PC-9 (cell line): ENCODE measurements around the gene DCAF6. TPM values are rescaled to one million over a fixed set of nuclear protein-coding genes. Genes with fewer than 3 reads are reported as not detected.
"Not testable (repeated sequence)": the region's sequence is repeated elsewhere in the genome, so short reads cannot be mapped to it uniquely, and the experiment has no call there.

Experiments
- BruUV-seq: library from RNA; stranded (reverse); fragments of 400-500 nt; replicated peaks from 2 replicates; lab custom pipeline; 2021; lab: Mats Ljungman, UMichigan
- CTCF ChIA-PET: fragments of 300-600 bp; sonication (Branson Sonifier 250); formaldehyde crosslinking; loops from one replicate; lab custom pipeline; 2022; ENCODE audit warnings: antibody characterized with exemption; lab: Charles Lee
- POLR2A ChIA-PET: fragments of 300-600 bp; sonication (Branson Sonifier 250); formaldehyde crosslinking; loops from one replicate; lab custom pipeline; 2022; ENCODE audit warnings: antibody characterized with exemption; ENCODE audit not compliant: unreplicated experiment; lab: Charles Lee
- DNase-seq, 2 experiments: peaks; one replicate each; pipeline versions ENCODE4 v3.0.0 to v3.0.0-alpha.2; 2015 to 2022; ENCODE audit warnings: mixed read lengths in 1 of 2
- H2AFZ ChIP-seq: fragments of 200-600 bp; sonication (generic); 2 replicates; pipeline ENCODE4 v1.8.1; 2017; ENCODE audit warnings: antibody characterized with exemption
- H3F3A ChIP-seq: fragments of 200-600 bp; sonication (generic); 2 replicates; pipeline ENCODE4 v1.8.1; 2017; ENCODE audit warnings: antibody characterized with exemption, mild to moderate bottlenecking, low read depth; ENCODE audit not compliant: insufficient read depth
- H3K27ac ChIP-seq: fragments of 200-600 bp; sonication (generic); 2 replicates; pipeline ENCODE4 v1.6.1; 2016; ENCODE audit warnings: mixed run types
- H3K27me3 ChIP-seq: fragments of 200-600 bp; sonication (generic); 2 replicates; pipeline ENCODE4 v1.6.1; 2016; ENCODE audit warnings: low read depth, mixed run types; ENCODE audit not compliant: insufficient read depth
- H3K36me3 ChIP-seq: fragments of 200-600 bp; sonication (generic); 2 replicates; pipeline ENCODE4 v1.6.1; 2016; ENCODE audit warnings: low read depth, mixed run types
- H3K4me1 ChIP-seq: fragments of 200-600 bp; sonication (generic); replicated peaks from 2 replicates; pipeline ENCODE4 v1.6.1; 2016; ENCODE audit warnings: mixed run types; ENCODE audit not compliant: insufficient read depth
- H3K4me2 ChIP-seq: fragments of 200-600 bp; sonication (generic); 2 replicates; pipeline ENCODE4 v1.6.1; 2017; ENCODE audit warnings: mixed run types
- H3K4me3 ChIP-seq: fragments of 200-600 bp; sonication (generic); 2 replicates; pipeline ENCODE4 v1.6.1; 2016; ENCODE audit warnings: mixed run types
- H3K79me2 ChIP-seq: fragments of 200-600 bp; sonication (generic); 2 replicates; pipeline ENCODE4 v1.6.1; 2017; ENCODE audit warnings: low read depth, mixed run types
- H3K9me2 ChIP-seq: fragments of 200-600 bp; sonication (generic); 2 replicates; pipeline ENCODE4 v1.8.1; 2017; ENCODE audit warnings: mild to moderate bottlenecking; ENCODE audit not compliant: insufficient read depth
- H3K9me3 ChIP-seq: fragments of 200-600 bp; sonication (generic); 2 replicates; pipeline ENCODE4 v1.8.1; 2016; ENCODE audit warnings: low read depth; ENCODE audit not compliant: insufficient read depth
- H4K20me1 ChIP-seq: fragments of 200-600 bp; sonication (generic); 2 replicates; pipeline ENCODE4 v1.8.1; 2017; ENCODE audit not compliant: insufficient read depth
- EZH2 ChIP-seq: fragments of 200-600 bp; sonication (generic); IDR thresholded peaks from 2 replicates; pipeline ENCODE4 v1.8.0; 2017; ENCODE audit warnings: antibody characterized with exemption, low read depth
- intact Hi-C: fragments of 100-400 bp; cut with micrococcal nuclease; formaldehyde crosslinking; loops from one replicate; pipeline ENCODE4 v1.10.0; 2022; ENCODE audit not compliant: unreplicated experiment
- total RNA-seq: library from RNA; stranded (reverse); gene quantifications from 2 replicates; pipeline ENCODE4 v1.2.3, GENCODE V29; 2021
- TF ChIP-seq, protein P1 (sequence below): fragments of 200-600 bp; sonication (generic); conservative IDR thresholded peaks from 2 replicates; pipeline ENCODE4 v1.6.1; 2017; ENCODE audit warnings: mixed run types, antibody characterized with exemption, mild to moderate bottlenecking, moderate library complexity

The DCAF6 gene
- total RNA-seq, 1 experiment from 2014 or later: 77.4 TPM

GRCh38 chr1:167926486-167926997, 9.9 kb upstream of the DCAF6 start:
- BruUV-seq: no TSS peak
- Histone ChIP-seq H3K4me3 (no peak overlapping the region), H3K4me1 (peaks cover 32% of the 10 kb centered on the region), H2AFZ (no peak overlapping the region), H3K79me2 (peaks cover 32% of the 10 kb centered on the region), H3K4me2 (no peak overlapping the region), H3K9me3 (no peaks in the 10 kb centered on the region), H3K27ac (no peak overlapping the region), H3F3A (peaks cover 26% of the 10 kb centered on the region), H3K36me3 (peaks cover 3% of the 10 kb centered on the region; the same call in 1 of the 2 replicates), H3K27me3 (no peaks in the 10 kb centered on the region), H4K20me1 (no peaks in the 10 kb centered on the region), H3K9me2 (no peaks in the 10 kb centered on the region)
- ChIA-PET POLR2A (no interaction called here), CTCF (no interaction called here)
- TF ChIP-seq, protein P1, sequence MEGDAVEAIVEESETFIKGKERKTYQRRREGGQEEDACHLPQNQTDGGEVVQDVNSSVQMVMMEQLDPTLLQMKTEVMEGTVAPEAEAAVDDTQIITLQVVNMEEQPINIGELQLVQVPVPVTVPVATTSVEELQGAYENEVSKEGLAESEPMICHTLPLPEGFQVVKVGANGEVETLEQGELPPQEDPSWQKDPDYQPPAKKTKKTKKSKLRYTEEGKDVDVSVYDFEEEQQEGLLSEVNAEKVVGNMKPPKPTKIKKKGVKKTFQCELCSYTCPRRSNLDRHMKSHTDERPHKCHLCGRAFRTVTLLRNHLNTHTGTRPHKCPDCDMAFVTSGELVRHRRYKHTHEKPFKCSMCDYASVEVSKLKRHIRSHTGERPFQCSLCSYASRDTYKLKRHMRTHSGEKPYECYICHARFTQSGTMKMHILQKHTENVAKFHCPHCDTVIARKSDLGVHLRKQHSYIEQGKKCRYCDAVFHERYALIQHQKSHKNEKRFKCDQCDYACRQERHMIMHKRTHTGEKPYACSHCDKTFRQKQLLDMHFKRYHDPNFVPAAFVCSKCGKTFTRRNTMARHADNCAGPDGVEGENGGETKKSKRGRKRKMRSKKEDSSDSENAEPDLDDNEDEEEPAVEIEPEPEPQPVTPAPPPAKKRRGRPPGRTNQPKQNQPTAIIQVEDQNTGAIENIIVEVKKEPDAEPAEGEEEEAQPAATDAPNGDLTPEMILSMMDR: no peak
- no peak for TF ChIP-seq EZH2
- DNase-seq: no peak
- intact Hi-C loops: no loop called here

DNA sequence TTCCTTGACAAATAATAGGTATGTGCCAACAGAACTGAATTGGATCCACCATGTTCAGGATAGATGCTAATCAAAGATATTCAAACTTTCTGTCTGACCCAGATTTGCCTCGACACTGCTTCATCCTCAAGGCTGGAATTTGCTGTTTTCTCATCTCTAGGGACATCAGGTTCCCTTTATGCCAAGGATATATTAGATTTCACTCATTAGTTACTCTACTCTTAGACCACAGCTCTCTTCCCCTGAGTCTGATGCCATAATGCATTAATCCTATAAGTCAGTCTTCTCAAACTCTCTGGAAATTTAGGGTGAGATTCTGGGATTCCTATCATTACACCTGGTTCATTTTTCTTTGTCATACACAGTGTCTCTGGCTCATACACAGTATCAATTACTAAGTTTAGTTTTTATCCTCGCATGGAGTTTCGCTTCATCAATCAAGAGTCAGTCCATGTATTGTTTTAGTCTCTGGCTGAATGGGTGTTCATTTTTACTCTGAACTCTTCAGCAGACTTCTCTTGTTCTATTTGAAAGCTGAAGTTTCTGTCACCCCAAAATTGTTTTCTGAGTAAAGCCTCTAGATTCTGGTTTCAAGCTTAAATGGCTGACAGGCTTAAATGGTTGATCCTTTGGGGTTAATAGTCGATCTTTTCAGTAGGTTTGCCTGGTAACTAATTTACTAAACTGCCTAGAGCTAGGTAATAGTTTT, 9.3 kb upstream of the DCAF6 start:
- no peaks in the 10 kb centered on the region for H4K20me1 ChIP-seq
- H3K4me1 ChIP-seq: peaks cover 26% of the 10 kb centered on the region
- H3K79me2 ChIP-seq: peaks cover 36% of the 10 kb centered on the region
- H3K4me3 ChIP-seq: no peak overlapping the region
- no peak overlapping the region for H3K4me2 ChIP-seq
- intact Hi-C loops: no loop called here
- H3K36me3 ChIP-seq: peaks cover 3% of the 10 kb centered on the region; the same call in 1 of the 2 replicates
- ChIA-PET CTCF (interaction anchor here (0.7 kb wide), 1 partner anchor 1187 kb away, joined by 6 read pairs; no protein-coding TSS in a partner anchor), POLR2A (interaction anchor here (0.5 kb wide), 1 partner anchor 708 kb away, joined by 4 read pairs; no protein-coding TSS in a partner anchor)
- H3K27ac ChIP-seq: no peak overlapping the region
- no peak overlapping the region for H2AFZ ChIP-seq
- BruUV-seq: no TSS peak
- peaks cover 22% of the 10 kb centered on the region for H3F3A ChIP-seq
- H3K9me2 ChIP-seq: no peaks in the 10 kb centered on the region
- H3K27me3 ChIP-seq: no peaks in the 10 kb centered on the region
- no peak for TF ChIP-seq EZH2
- TF ChIP-seq, protein P1: no peak
- no peaks in the 10 kb centered on the region for H3K9me3 ChIP-seq
- no peak for DNase-seq

- no peaks in the 10 kb centered on the region for H3K9me2 ChIP-seq
- BruUV-seq: no TSS peak
Measured at GRCh38 chr1:167928457-167928852, 8.0 kb upstream of the DCAF6 start.

GRCh38 chr1:167928919-167929318, 7.6 kb upstream of the DCAF6 start:
- BruUV-seq, DNase-seq, H3F3A ChIP-seq, H3K9me3 ChIP-seq, H3K4me3 ChIP-seq, H3K27ac ChIP-seq, H4K20me1 ChIP-seq, intact Hi-C loops, H3K4me2 ChIP-seq, POLR2A ChIA-PET, H3K27me3 ChIP-seq, H2AFZ ChIP-seq, H3K36me3 ChIP-seq, CTCF ChIA-PET, H3K9me2 ChIP-seq: not testable (repeated sequence)
- Histone ChIP-seq H3K79me2 (peaks cover 53% of the 10 kb centered on the region), H3K4me1 (peaks cover 20% of the 10 kb centered on the region)

More at GRCh38 chr1:167928457-167928852, 8.0 kb upstream of the DCAF6 start:
- intact Hi-C loops: no loop called here
- H3K27ac ChIP-seq: no peak overlapping the region
- H3K79me2 ChIP-seq: peaks cover 48% of the 10 kb centered on the region
- no peak overlapping the region for H2AFZ ChIP-seq
- H4K20me1 ChIP-seq: no peaks in the 10 kb centered on the region
- DNase-seq: no peak
- H3K36me3 ChIP-seq: no peaks in the 10 kb centered on the region
- H3K4me2 ChIP-seq: no peak overlapping the region
- H3K9me3 ChIP-seq: no peaks in the 10 kb centered on the region
- CTCF ChIA-PET: no interaction called here
- POLR2A ChIA-PET: no interaction called here
- TF ChIP-seq, protein P1: no peak
- no peak for TF ChIP-seq EZH2
- no peak overlapping the region for H3K4me3 ChIP-seq
- H3F3A ChIP-seq: peaks cover 9% of the 10 kb centered on the region; the same call in 1 of the 2 replicates
- peaks cover 18% of the 10 kb centered on the region for H3K4me1 ChIP-seq
- no peaks in the 10 kb centered on the region for H3K27me3 ChIP-seq
